SK-N-SH treated with all-trans-retinoic acid at 6 μM for 48 hours (cell line): ENCODE results near the gene ST3GAL3.

Experiments used
- ARNTL ChIP-seq: fragments of 450-650 bp; formaldehyde crosslinking; IDR thresholded peaks from 2 replicates; pipeline ENCODE4 v1.5.0; 2020; ENCODE audit warnings: low read depth, mild to moderate bottlenecking, moderate library complexity, borderline replicate concordance
- ISL1 ChIP-seq: fragments of 250-450 bp; sonication (Bioruptor Pico); IDR thresholded peaks from 2 replicates; pipeline ENCODE4 v2.1.2; 2022; ENCODE audit warnings: mild to moderate bottlenecking, moderate library complexity
- PATZ1 ChIP-seq: fragments of 250-450 bp; sonication (Bioruptor Pico); IDR thresholded peaks from 2 replicates; pipeline ENCODE4 v1.8.0; 2020; ENCODE audit warnings: mild to moderate bottlenecking, moderate library complexity, borderline replicate concordance
- TCF4 ChIP-seq: fragments of 250-450 bp; sonication (Bioruptor Pico); IDR thresholded peaks from 2 replicates; pipeline ENCODE4 v1.8.0; 2021; ENCODE audit warnings: mild to moderate bottlenecking, moderate library complexity, borderline replicate concordance
- ZFP30 ChIP-seq: fragments of 450-650 bp; formaldehyde crosslinking; IDR thresholded peaks from 2 replicates; pipeline ENCODE4 v1.5.0; 2022; ENCODE audit warnings: mild to moderate bottlenecking, moderate library complexity
- ZNF565 ChIP-seq: fragments of 450-650 bp; formaldehyde crosslinking; conservative IDR thresholded peaks from 2 replicates; pipeline ENCODE4 v1.5.0; 2020; ENCODE audit warnings: low read depth, mild to moderate bottlenecking, moderate library complexity

DNA sequence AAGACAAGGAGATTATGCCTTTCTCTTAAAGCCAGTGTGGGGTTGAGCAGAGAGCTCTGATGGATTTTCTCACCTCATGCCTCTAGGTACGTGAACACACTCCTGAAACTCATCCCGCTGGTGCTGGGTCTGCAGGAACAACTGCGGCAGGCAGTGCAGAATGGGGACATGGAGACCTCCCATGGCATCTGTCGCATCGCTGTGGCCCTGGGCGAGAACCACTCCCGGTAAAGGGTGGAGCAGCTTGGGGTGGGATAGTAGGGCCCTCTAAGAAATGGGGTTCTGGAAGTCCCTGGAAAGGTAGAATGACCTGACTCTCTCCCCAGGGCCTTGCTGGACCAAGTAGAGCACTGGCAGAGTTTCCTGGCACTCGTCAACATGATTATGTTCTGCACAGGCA, 248.9 kb downstream of the ST3GAL3 start:
- TF ChIP-seq ZFP30 (CRISPR knock-in tag), result no peak
- no peak for TF ChIP-seq ISL1 (CRISPR knock-in tag)
- TF ChIP-seq ZNF565, result no peak
- TF ChIP-seq PATZ1 (CRISPR knock-in tag), result no peak
- TF ChIP-seq TCF4 (CRISPR knock-in tag), result no peak
- TF ChIP-seq ARNTL, result no peak
